SK-N-MC (cell line): ENCODE data around the gene ANK2.

Experiments used
- EZH2 ChIP-seq: fragments of 200-600 bp; sonication (generic); IDR thresholded peaks from one replicate; pipeline ENCODE4 v1.6.1; 2017; ENCODE audit warnings: antibody characterized with exemption
- FOXP2 ChIP-seq: optimal IDR thresholded peaks from 2 replicates; pipeline ENCODE3; 2011; ENCODE audit warnings: mild to moderate bottlenecking, moderate library complexity; ENCODE audit not compliant: insufficient read depth; ENCODE audit errors: extremely low read length, control extremely low read depth
- POLR2AphosphoS5 ChIP-seq: IDR thresholded peaks from 2 replicates; pipeline ENCODE4 v1.6.1; 2012; ENCODE audit warnings: mild to moderate bottlenecking, low read depth, low read length, borderline replicate concordance

DNA sequence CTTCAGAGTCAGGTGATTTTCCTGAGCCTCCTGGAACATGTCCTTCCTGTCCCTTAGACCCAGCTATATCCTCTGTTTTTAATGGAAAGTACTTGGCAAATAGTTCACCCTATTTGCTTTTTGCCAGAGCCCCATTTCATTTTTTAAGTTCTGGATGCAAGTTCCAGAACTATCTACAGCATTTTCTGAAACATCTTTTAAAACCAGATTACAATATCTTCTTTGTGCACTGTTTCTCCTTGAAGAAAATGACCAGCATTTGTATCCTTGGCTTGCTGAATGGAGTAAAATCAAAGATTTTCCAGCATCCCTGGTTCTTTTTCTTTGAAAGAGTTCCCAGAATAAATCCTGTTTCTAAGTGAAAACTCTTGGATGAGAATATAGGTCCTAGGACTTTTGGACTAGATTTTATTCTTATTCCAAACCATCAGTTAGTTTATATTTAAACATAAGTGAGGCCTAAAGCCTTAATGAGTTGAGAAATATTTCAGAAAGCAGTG lies 224.3 kb downstream of the ANK2 start:
- no peak for TF ChIP-seq EZH2
- no peak for TF ChIP-seq POLR2AphosphoS5
- TF ChIP-seq FOXP2 = no peak
